Breast epithelium (tissue), 4 donors: ENCODE data around the gene S1PR3. TPM values are rescaled to one million over a fixed set of nuclear protein-coding genes. Genes with fewer than 3 reads are reported as not detected.

Source experiments
- DNase-seq, 2 donors: peaks; one replicate each; pipeline ENCODE4 v3.0.0-alpha.2; 2019; ENCODE audit warnings: low spot score in 2 of 2
- H3K27ac ChIP-seq, 2 donors: fragments of 200-600 bp; sonication (generic) in 1 of 2; one replicate each; pipeline ENCODE4 v1.5.1; 2016 to 2019; ENCODE audit warnings: mild to moderate bottlenecking in 1 of 2
- H3K27me3 ChIP-seq, 2 donors: fragments of 200-600 bp; sonication (generic) in 1 of 2; one replicate each; pipeline versions ENCODE4 v1.5.1 to v1.6.0; 2017 to 2019; ENCODE audit warnings: control low read depth in 1 of 2, mild to moderate bottlenecking in 1 of 2
- H3K36me3 ChIP-seq: fragments of 200-600 bp; one replicate; pipeline ENCODE4 v1.5.1; 2019
- H3K4me1 ChIP-seq, 2 donors: fragments of 200-600 bp; sonication (generic); one replicate each; pipeline ENCODE4 v1.5.1; 2016 to 2019; ENCODE audit warnings: control low read depth in 1 of 2
- H3K4me3 ChIP-seq, 3 donors: fragments of 200-600 bp; sonication (generic); 1 replicate in 2 of 3; 2 replicates in 1 of 3; pipeline ENCODE4 v1.5.1; 2016 to 2019; ENCODE audit warnings: mild to moderate bottlenecking in 3 of 3, moderate library complexity in 2 of 3
- H3K9me3 ChIP-seq, 2 donors: fragments of 200-600 bp; sonication (generic) in 1 of 2; one replicate each; pipeline ENCODE4 v1.5.1; 2016 to 2019; ENCODE audit warnings: control low read depth in 1 of 2
- POLR2A ChIP-seq: fragments of 450-650 bp; IDR thresholded peaks from one replicate; pipeline ENCODE4 v1.6.1; 2016; ENCODE audit warnings: antibody characterized with exemption, mild to moderate bottlenecking, moderate library complexity
- POLR2AphosphoS5 ChIP-seq, 3 donors: sonication (generic); formaldehyde crosslinking; IDR thresholded peaks; one replicate each; pipeline ENCODE4 v1.6.1; 2017; ENCODE audit warnings: antibody characterized with exemption in 3 of 3
- intact Hi-C: fragments of 100-400 bp; cut with DNase I; formaldehyde crosslinking; loops from one replicate; pipeline ENCODE4 v1.15.1; 2023; ENCODE audit warnings: low total_unique reads
- total RNA-seq, 3 donors: library from RNA; depleted of rRNA; stranded (reverse); fragments of >200 nt; gene quantifications; one replicate each; pipeline ENCODE4 v1.1.0, GENCODE V29; 2016
- TF ChIP-seq, protein P1 (sequence below), 3 donors: fragments of 450-650 bp; IDR thresholded peaks; one replicate each; pipeline ENCODE4 v1.5.1; 2016 to 2017; ENCODE audit warnings: antibody characterized with exemption in 3 of 3, mild to moderate bottlenecking in 3 of 3, moderate library complexity in 3 of 3

S1PR3 gene
- total RNA-seq, 3 donors from 2014 or later: 16.6 to 27.7 (median 18.7) TPM

DNA sequence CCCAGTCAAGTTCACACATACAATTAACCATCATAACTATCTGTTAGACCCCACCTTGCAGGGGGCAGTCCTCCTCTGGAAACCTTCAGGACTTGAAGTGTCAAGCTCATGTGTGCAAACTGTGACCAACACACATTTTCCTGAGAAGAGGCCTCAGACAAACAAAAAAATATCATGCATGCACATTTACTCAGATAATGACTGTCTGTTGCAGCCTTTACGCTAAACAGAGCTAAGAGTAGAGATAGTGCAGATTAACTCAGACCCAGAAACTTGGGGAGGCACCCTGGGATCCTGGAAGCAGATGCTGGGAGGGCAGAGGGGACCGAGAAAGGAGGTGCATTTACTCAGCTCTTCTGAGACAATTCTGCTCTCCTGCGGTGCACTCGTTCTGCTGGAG, 3.6 kb upstream of the S1PR3 start:
- no peak for TF ChIP-seq POLR2A
- H3K4me3 ChIP-seq: no peak overlapping the region
- H3K27me3 ChIP-seq: no peaks in the 10 kb centered on the region
- H3K4me1 ChIP-seq: no peaks in the 10 kb centered on the region
- H3K9me3 ChIP-seq: no peaks in the 10 kb centered on the region
- intact Hi-C loops: no loop called here
- no peak overlapping the region for H3K27ac ChIP-seq
- no peak for DNase-seq
- H3K36me3 ChIP-seq: no peaks in the 10 kb centered on the region

DNA sequence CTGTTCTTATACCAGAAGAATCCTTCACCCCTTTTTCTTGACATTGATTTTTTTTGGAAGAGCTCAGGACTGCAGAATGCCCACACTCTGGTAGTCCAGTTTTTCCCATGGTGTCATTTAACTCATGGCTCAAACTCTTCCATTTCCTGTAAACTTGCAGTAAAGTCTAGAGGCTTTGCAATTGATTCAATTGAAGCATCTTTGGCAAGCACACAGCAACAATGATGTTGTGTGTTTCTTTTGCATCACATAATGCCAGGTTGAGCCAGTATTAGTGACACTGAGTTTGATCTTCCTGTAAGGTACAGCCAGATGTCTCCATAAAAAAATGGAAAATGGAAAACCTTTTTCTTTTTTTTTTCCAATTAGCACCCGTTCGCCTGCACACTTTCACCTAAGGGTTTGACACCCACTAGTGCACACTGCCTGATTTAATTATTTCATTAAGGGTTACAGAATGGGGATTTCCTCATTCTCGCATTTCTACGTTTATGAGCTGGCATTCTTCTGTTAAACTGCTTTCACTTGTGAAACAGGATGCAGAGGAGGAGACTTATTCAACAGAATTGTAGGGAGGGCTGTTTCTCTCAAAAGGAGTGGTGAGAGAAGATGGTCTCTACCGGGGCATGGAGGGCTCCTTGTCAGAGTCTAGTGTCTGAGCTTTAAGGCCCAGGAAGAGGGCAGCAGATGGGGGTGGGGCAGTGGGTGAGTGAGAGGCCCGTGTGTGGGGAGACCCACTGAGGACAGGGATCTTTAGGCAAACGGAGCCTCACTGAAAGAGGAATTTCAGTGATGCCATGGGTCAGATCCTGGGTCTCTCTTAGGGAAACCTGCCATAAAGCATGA, 2.2 kb upstream of the S1PR3 start:
- H3K36me3 ChIP-seq: no peaks in the 10 kb centered on the region

DNA sequence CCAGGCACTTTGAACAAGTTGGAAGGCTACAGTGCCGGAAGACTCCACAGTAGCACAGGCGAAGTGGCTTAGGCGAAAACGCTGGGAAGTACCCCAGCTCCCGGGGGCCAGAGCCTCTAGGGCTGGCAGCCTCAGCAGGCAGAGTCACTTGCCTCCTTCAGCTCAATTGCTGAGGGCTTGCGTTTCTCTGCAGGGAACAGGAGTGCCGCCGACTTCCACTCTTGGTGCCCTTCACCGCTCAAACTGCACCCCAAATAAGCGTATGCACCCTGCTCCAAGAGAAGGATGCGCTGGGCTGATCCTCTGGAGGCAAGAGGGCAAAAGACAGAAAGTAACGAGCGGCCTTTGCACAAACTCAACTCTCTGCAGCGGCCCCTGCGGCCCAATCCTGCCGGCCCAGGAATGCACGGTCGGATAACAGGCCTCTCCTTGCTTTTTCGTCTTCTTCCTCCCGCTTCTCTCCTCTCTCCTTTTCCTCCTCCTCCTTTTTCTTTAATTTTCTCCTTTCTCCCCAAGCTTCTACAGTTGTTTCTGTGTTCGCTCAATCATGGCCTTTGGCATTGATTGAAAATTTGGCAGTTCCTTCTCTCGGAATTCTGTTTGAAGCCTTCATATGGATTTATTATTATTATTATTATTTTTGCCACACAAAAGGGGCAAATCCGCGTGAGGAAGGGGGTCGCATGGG, 1.1 kb upstream of the S1PR3 start:
- TF ChIP-seq POLR2A (no peak), POLR2AphosphoS5 (IDR thresholded peaks at IDR 0.05) (no peak)
- TF ChIP-seq, protein P1, sequence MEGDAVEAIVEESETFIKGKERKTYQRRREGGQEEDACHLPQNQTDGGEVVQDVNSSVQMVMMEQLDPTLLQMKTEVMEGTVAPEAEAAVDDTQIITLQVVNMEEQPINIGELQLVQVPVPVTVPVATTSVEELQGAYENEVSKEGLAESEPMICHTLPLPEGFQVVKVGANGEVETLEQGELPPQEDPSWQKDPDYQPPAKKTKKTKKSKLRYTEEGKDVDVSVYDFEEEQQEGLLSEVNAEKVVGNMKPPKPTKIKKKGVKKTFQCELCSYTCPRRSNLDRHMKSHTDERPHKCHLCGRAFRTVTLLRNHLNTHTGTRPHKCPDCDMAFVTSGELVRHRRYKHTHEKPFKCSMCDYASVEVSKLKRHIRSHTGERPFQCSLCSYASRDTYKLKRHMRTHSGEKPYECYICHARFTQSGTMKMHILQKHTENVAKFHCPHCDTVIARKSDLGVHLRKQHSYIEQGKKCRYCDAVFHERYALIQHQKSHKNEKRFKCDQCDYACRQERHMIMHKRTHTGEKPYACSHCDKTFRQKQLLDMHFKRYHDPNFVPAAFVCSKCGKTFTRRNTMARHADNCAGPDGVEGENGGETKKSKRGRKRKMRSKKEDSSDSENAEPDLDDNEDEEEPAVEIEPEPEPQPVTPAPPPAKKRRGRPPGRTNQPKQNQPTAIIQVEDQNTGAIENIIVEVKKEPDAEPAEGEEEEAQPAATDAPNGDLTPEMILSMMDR (IDR thresholded peaks at IDR 0.05): no peak
- H3K4me3 ChIP-seq: peak overlapping the region in 2 of 3 donors; percentile 70 to 77
- H3K9me3 ChIP-seq: no peaks in the 10 kb centered on the region
- H3K4me1 ChIP-seq: peaks cover 0 to 3% of the 10 kb centered on the region in 2 donors
- intact Hi-C loops: no loop called here
- no peaks in the 10 kb centered on the region for H3K27me3 ChIP-seq
- peak overlapping the region in 1 of 2 donors; percentile 59 for H3K27ac ChIP-seq
- DNase-seq: no peak
- no peaks in the 10 kb centered on the region for H3K36me3 ChIP-seq

More for the DNA sequence above, 2.2 kb upstream of the S1PR3 start:
- H3K9me3 ChIP-seq: no peaks in the 10 kb centered on the region
- no peaks in the 10 kb centered on the region for H3K4me1 ChIP-seq
- intact Hi-C loops: no loop called here
- H3K27ac ChIP-seq: peak overlapping the region; percentile 6 to 59
- no peaks in the 10 kb centered on the region for H3K27me3 ChIP-seq
- TF ChIP-seq POLR2A: no peak
- TF ChIP-seq POLR2AphosphoS5 (IDR thresholded peaks at IDR 0.05): no peak
- TF ChIP-seq, protein P1 (IDR thresholded peaks at IDR 0.05): no peak
- no peak overlapping the region for H3K4me3 ChIP-seq
- DNase-seq: no peak

DNA sequence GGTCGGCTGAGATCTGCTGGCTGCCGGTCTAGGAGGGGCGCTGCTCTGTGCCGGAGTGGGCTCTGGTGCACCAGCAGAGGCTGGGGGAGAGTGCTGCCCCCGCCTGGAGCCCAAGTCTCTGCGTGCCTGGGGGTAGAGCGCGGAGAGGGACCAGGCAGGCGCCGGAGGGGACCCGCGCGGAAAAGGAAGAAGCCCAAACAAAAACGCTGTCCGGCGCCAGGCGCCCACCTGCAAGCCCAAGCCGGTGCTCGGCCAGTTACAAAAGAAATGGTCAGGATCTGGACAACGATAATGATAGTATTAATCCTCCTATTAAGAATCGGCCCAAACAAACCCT, 571 bp upstream of the S1PR3 start:
- no peaks in the 10 kb centered on the region for H3K9me3 ChIP-seq
- H3K4me3 ChIP-seq: peak overlapping the region; percentile 63 to 77 (median 70)
- no peaks in the 10 kb centered on the region for H3K36me3 ChIP-seq
- TF ChIP-seq POLR2A: no peak
- no peak for TF ChIP-seq POLR2AphosphoS5 (IDR thresholded peaks at IDR 0.05)
- TF ChIP-seq, protein P1 (IDR thresholded peaks at IDR 0.05): no peak
- H3K27ac ChIP-seq: peak overlapping the region; percentile 65 to 70
- intact Hi-C loops: no loop called here
- no peaks in the 10 kb centered on the region for H3K27me3 ChIP-seq
- DNase-seq: no peak
- H3K4me1 ChIP-seq: peaks cover 0 to 3% of the 10 kb centered on the region in 2 donors

DNA sequence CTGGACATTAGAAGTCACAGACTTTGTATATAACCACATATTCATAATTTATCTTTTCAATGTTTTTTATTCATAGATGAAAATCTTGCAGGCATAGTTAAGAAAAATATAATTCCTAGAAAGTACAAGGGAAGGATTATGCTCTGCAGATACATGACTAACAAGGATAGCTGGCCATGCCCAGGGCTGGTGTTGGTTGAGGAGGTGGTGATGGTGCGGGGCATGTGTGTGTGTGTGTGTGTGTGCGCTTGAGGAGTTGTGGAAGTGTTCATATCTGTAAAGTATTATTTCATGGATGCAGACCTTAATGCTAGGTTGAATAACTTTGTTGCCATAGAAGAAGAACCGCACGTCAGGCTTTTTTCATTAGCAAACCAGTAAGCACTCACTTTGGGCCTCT, 1.3 kb downstream of the S1PR3 start:
- intact Hi-C loops: no loop called here
- H3K4me1 ChIP-seq: peaks cover 0 to 3% of the 10 kb centered on the region in 2 donors

More for the DNA sequence above, 1.3 kb downstream of the S1PR3 start:
- Histone ChIP-seq H3K9me3 (no peaks in the 10 kb centered on the region), H3K27ac (no peak overlapping the region), H3K36me3 (no peaks in the 10 kb centered on the region), H3K27me3 (no peaks in the 10 kb centered on the region), H3K4me3 (peak overlapping the region; percentile 63 to 77 (median 70))
- DNase-seq: no peak
- TF ChIP-seq, protein P1 (IDR thresholded peaks at IDR 0.05): no peak
- no peak for TF ChIP-seq POLR2AphosphoS5 (IDR thresholded peaks at IDR 0.05)
- no peak for TF ChIP-seq POLR2A
